Suprapubic skin (tissue), 3 donors: ENCODE data around the gene FOXO6.

Experiments used
- CTCF ChIP-seq, 2 donors: fragments of 200-600 bp in 1 of 2; fragments of 450-650 bp in 1 of 2; sonication (generic) in 1 of 2; IDR thresholded peaks; one replicate each; pipeline ENCODE4 v1.5.1; 2016 to 2019; ENCODE audit warnings: antibody characterized with exemption in 2 of 2, mild to moderate bottlenecking in 1 of 2, moderate library complexity in 1 of 2
- POLR2A ChIP-seq, 2 donors: fragments of 450-650 bp; IDR thresholded peaks; one replicate each; pipeline ENCODE4 v1.6.1; 2017; ENCODE audit warnings: antibody characterized with exemption in 2 of 2, mild to moderate bottlenecking in 2 of 2, moderate library complexity in 2 of 2

GRCh38 chr1:41342774-41343355, 18.4 kb upstream of the FOXO6 start:
- TF ChIP-seq CTCF (IDR thresholded peaks at IDR 0.05) (no peak), POLR2A (IDR thresholded peaks at IDR 0.05) (no peak)
